SH-SY5Y (cell line): Measurements from ENCODE around the gene MED10.

Experiments
- GATA2 ChIP-seq: IDR thresholded peaks from 2 replicates; pipeline ENCODE4 v1.6.1; 2011; ENCODE audit warnings: mild to moderate bottlenecking, low read depth, low read length
- GATA3 ChIP-seq: IDR thresholded peaks from 2 replicates; pipeline ENCODE4 v1.6.1; 2011; ENCODE audit warnings: low read depth, mild to moderate bottlenecking, low read length, moderate library complexity

The MED10 gene

GRCh38 chr5:6377905-6378765 is at the start of gene MED10:
Gene MED10, minus strand, starts transcription at chr5:6378547. Its CDS starts 64 bp downstream, at chr5:6378483.
- TF ChIP-seq GATA2 (peak; percentile 33; the same call in 1 of the 2 replicates), GATA3 (no peak)

DNA sequence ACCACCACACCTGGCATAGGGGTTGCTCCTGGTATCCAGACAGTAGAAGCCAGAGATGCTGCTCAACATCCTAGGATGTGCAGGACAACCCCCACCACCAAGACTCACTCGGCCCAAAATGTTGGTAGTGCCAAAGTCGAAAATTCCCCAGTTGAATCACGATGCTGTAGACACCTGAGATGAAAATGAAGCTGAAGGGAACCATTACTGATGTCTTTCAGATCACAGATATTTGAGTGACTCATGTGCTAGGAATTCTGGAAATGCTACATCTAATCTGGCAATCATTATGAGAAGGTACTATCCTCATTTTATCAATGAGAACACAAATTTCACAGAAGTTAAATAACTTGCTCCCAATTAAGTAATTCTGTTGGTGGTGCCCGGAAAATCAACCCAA is 49.3 kb upstream of the MED10 start:
- no peak for TF ChIP-seq GATA2
- no peak for TF ChIP-seq GATA3

DNA sequence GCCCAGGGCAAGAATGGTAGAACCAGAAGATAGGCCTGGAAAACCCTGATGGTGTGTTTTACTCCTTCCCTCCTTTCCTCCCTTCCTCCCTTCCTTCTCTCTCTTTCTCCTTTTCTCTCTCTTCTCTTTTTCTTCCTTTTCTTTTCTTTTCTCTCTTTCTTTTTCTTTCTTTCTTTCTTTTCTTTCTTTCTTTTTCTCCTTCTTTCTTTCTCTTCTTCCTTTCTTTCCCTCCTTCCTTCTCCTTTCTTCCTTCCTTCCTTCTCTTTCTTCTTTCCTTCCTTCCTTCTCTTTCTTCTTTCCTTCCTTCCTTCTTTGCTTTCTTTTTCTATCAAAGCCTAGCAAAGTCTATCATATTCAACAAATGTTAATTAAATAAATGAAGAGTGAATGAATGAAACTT is 46.4 kb upstream of the MED10 start:
- TF ChIP-seq GATA2 (no peak), GATA3 (no peak)

DNA sequence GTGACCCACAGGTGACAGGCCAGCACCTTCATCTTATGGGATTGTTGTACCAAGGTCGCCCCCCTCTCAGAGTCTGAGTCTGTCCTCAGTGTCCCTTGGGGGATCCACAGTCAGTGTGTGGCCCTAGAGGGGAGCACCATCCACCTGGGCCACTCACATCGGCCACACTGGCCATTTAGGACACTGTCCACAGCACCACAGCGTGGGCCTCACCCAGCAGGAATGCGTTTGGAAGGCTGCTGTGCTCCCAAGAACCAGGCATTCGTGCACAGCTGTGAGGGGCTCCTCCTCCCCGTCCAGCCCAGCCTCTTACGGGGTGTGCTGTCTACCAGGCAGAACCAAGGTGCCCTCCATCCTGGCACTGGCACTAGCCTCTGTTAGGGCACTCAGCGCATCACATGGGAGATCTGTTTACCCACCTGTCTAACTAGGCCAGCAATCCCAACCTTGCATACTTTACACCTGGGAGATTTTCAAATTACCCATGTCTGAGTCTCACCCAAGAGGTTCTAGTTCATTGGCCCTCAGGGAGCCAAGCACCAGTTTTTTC is 45.8 kb upstream of the MED10 start:
- TF ChIP-seq GATA2, result no peak
- TF ChIP-seq GATA3, result no peak

DNA sequence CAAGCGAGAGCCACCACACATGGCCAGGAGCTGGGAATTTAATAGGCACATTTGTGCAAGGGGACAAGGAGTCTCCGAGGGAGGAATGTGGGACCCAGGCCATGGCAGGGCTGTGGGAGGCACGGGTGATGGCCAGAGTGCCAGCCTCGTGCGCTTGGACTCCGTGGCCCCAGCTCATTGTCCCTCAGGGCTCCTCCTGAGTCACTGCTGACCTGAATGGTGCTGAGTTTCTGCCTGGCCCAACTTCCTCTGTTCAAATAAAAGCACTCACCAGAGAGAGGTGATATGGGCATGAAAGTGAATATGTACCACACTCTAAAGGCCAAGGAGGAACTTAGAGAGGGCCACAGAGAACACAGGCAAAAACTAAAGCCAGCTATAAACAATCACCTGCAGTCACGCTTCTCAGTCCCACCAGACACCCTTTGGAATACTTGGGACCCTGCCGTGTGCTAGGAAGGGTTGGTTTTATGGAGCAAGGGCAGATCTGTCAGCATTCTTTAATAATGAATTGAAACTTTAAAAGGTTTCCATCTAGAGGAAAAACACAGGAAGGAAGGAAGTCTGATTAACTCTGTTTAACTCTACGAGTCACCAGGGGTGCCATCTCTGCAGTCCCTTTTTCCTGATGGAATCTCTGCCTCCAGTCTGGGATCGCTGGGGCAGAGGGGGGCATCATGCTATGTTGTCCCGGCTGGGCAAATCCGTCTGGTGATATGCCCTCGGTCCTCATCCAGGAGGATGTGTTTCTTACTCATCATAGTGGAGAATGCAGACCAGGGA is 45.2 kb upstream of the MED10 start:
- TF ChIP-seq GATA2 (no peak), GATA3 (no peak)

DNA sequence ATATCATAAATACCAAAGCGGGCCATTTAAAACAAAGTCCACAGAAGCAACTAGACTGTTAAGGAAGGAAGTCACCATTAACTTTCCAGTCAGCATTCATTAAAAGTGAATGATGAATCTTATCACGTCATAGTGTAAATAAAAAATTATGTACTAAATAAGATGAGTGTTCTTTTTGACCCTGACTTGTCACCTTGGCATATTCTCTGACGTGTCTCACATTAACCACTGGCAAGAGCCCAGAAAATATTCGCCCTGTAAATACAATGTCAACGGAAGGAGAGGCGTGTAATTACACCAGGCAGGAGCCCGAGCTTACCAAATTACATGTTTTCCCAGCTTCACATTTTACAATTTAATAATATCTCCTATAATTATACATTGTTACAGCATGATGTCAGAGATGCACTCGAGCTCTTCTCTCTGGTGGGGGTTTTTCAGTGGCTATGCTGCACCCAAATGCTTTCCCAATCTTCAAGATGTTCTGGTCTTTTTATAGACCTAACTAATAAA is 41.0 kb upstream of the MED10 start:
- TF ChIP-seq GATA3 (no peak), GATA2 (no peak)

DNA sequence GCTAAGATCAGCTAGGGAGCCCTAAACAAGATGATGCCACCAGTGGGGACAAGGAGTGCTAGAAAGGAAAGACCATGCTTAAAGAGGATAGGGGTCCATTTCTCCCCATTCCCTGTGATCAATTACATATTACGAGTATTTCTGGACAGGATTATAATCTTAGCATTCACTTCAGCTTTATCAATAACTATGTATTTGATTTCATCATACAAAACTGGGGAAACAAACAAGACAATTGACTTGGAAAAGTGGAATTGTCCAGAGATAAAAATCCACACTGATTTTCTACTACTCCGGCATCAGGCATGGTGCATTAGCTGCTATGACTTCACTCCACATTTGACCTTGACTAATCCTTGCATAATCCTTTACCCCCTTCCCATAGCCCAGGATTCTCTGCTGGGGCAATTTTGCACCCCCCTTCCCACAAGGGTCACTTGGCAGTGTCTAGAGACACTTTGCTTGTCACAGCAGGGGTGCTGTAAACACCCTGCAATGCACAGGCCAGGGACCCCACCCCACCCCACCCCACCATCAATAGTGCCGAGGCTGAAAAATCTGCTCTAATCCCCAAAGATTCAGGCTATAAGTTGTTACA is 40.4 kb upstream of the MED10 start:
- TF ChIP-seq GATA2 (no peak), GATA3 (no peak)

DNA sequence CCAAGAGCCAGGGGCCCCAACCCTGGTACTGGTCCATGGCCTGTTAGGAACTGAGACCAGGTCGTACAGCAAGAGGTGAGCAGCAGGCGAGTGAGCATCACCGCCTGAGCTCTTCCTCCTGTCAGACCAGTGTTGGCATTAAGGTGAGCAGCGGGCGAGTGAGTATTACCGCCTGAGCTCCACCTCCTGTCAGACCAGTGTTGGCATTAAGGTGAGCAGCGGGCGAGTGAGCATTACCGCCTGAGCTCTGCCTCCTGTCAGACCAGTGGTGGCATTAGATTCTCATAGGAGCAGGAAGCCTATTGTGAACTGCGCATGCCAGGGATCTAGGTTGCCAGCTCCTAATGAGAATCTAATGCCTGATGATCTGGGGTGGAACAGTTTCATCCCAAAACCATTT is 39.3 kb upstream of the MED10 start:
- TF ChIP-seq GATA3 (no peak), GATA2 (no peak)

DNA sequence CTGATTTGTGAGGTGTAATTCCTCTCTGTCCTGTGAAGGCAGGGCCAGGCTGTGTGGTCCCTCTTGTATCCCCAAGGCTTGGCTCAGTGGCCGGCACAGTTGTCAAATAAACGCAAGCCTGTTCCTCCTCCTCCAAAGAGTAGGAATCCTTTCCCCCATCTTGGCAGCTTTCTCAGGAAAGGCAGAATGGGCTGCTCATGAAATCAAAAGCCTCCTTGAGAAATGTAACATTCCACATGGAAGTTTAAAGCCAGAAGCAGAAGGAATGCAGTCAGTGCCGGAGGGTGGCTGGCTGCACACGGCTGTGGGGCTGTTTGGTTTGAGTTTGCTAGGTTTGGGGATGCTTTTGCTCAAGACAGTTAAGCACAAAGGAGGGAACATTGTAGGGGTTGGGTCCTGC is 34.5 kb upstream of the MED10 start:
- TF ChIP-seq GATA3, result no peak
- no peak for TF ChIP-seq GATA2

DNA sequence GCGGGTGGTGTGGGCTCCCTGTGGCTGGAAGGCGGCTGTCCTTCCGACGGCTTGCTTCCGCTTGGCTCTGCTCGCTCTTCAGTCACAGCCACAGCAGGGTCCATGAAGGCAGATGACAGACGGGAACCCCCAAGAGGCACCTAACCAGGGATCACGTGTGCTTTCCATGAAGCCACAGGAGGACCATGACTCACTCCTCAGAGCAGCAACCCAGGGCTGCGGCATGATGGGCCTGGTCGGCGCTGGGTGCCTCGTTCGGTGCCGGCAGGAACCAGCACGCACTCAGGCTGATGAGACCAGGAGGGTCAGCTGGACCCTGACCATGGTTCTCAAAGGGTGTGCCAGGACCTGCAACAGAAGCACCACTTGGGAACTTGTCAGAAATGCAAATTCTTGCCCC is 32.8 kb upstream of the MED10 start:
- TF ChIP-seq GATA2 (no peak), GATA3 (no peak)

DNA sequence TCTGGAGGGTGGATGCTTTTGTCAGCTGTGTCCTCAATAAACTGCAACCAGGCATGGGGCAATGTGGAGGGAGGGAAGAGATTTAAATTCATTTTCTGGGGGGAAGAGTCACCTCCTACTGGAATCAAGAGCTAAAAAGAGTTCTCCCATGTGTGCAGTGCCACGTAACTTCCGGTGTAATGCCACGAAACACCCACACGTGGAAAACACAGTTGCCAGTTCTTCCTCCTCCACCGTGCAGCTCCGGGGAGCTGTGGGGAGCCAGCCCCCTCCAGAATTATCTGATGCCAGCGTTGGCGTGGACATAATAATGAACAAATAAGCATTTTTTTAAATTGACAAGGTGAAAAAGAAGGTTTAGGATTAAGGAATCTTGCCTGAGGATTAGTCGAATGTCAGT is 32.1 kb upstream of the MED10 start:
- TF ChIP-seq GATA2 (no peak), GATA3 (no peak)

GRCh38 chr5:6408627-6409446 is 30.5 kb upstream of the MED10 start:
- TF ChIP-seq GATA2, result no peak
- TF ChIP-seq GATA3, result no peak

DNA sequence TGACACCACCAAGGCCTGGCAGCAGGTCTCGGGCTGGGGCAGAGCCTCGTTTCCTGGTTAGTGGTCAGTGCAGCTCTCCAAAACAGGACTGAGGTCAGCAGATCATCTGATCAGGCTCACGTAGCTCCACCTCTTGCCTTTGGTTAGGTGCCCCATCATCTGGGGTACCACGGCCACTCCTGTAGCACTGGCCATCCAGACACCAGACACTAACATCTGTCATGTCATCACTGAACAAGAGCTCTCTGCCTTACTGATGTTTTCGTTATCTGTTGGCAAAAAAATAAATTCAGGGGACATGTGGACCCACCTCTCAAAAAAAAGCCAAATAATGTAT is 29.9 kb upstream of the MED10 start:
- TF ChIP-seq GATA2, result no peak
- no peak for TF ChIP-seq GATA3
